GM12878 (cell line): ENCODE measurements around the gene PAX5. TPM values are rescaled to one million over a fixed set of nuclear protein-coding genes. Genes with fewer than 3 reads are reported as not detected.

ENCODE experiments used
- ATAC-seq: fragments of 200-7000 bp; cut with Tn5 transposase; 3 replicates; pipeline ENCODE4 v1.9.1; 2020; ENCODE audit warnings: mild to moderate bottlenecking, moderate library complexity
- BruUV-seq: library from RNA; stranded (reverse); fragments of 400-500 nt; replicated peaks from 2 replicates; lab custom pipeline; 2021; lab: Mats Ljungman, UMichigan
- CTCF ChIA-PET: fragments of 300-600 bp; sonication (Branson Sonifier 250); formaldehyde crosslinking; extraction: SDS; loops from one replicate; lab custom pipeline; 2021; ENCODE audit warnings: inconsistent platforms; lab: Yijun Ruan, JAX
- POLR2A ChIA-PET: fragments of 350-600 bp; formaldehyde crosslinking; extraction: SDS; loops from one replicate; lab custom pipeline; 2021; ENCODE audit warnings: inconsistent platforms; lab: Charles Lee
- RAD21 ChIA-PET: fragments of 300-600 bp; sonication (Branson Sonifier 250); formaldehyde crosslinking; loops from one replicate; lab custom pipeline; 2023; ENCODE audit warnings: antibody characterized with exemption; ENCODE audit not compliant: unreplicated experiment; lab: Charles Lee
- SMC1A ChIA-PET: fragments of 300-600 bp; sonication (Branson Sonifier 250); formaldehyde crosslinking; loops from one replicate; lab custom pipeline; 2023; ENCODE audit not compliant: unreplicated experiment, uncharacterized antibody; lab: Charles Lee
- DNase-seq: peaks from one replicate; pipeline ENCODE4 v3.0.0-alpha.2; 2011; ENCODE audit warnings: low read depth, low spot score
- FAIRE-seq: peaks from 3 replicates; lab custom pipeline; 2011; peaks lifted over from hg19 to GRCh38; lab: Jason Lieb, UNC
- H2AFZ ChIP-seq: 2 replicates; pipeline ENCODE4 v1.6.0; 2011; ENCODE audit warnings: low read depth, low read length, control low read depth; ENCODE audit not compliant: control insufficient read depth
- H3K27ac ChIP-seq: 2 replicates; pipeline ENCODE4 v1.5.1; 2011; ENCODE audit warnings: control low read depth; ENCODE audit not compliant: control insufficient read depth, insufficient read depth
- H3K27me3 ChIP-seq, 2 experiments: replicated peaks in 1 of 2; 2 replicates each; pipeline versions ENCODE4 v1.6.0 to v1.6.1; 2011; ENCODE audit warnings: low read length in 1 of 2; ENCODE audit not compliant: control insufficient read depth in 2 of 2, insufficient read depth in 2 of 2
- H3K36me3 ChIP-seq, 2 experiments: 2 replicates each; pipeline ENCODE4 v1.5.1; 2011; ENCODE audit warnings: low read length in 1 of 2; ENCODE audit not compliant: control insufficient read depth in 2 of 2, insufficient read depth in 2 of 2
- H3K4me1 ChIP-seq: 2 replicates; pipeline ENCODE4 v1.6.1; 2011; ENCODE audit warnings: mild to moderate bottlenecking, low read length, moderate library complexity, mixed read lengths; ENCODE audit not compliant: control insufficient read depth, insufficient read depth
- H3K4me2 ChIP-seq: 2 replicates; pipeline ENCODE4 v1.6.0; 2011; ENCODE audit warnings: control low read depth; ENCODE audit not compliant: control insufficient read depth, insufficient read depth
- H3K4me3 ChIP-seq: fragments of 200-600 bp; sonication (generic); 2 replicates; pipeline ENCODE4 v1.5.1; 2016
- H3K79me2 ChIP-seq: 2 replicates; pipeline ENCODE4 v1.6.0; 2011; ENCODE audit warnings: low read length; ENCODE audit not compliant: control insufficient read depth, insufficient read depth
- H3K9ac ChIP-seq: 2 replicates; pipeline ENCODE4 v1.8.0; 2011; ENCODE audit warnings: low read length, control low read depth, mixed read lengths; ENCODE audit not compliant: control insufficient read depth, insufficient read depth
- H3K9me3 ChIP-seq: replicated peaks from 3 replicates; pipeline ENCODE4 v1.5.1; 2011; ENCODE audit warnings: mild to moderate bottlenecking, low read length; ENCODE audit not compliant: control insufficient read depth, insufficient read depth
- H4K20me1 ChIP-seq: 2 replicates; pipeline ENCODE4 v1.6.0; 2011; ENCODE audit not compliant: control insufficient read depth, insufficient read depth
- HDAC2 ChIP-seq: fragments of 200-600 bp; sonication (generic); IDR thresholded peaks from 2 replicates; pipeline ENCODE4 v1.6.1; 2017
- KDM1A ChIP-seq: fragments of 200-600 bp; sonication (generic); IDR thresholded peaks from 2 replicates; pipeline ENCODE4 v1.6.1; 2016; ENCODE audit warnings: borderline replicate concordance
- MAX ChIP-seq: IDR thresholded peaks from 2 replicates; pipeline ENCODE4 v1.6.1; 2012; ENCODE audit warnings: low read depth, low read length, improper control_type of control experiment
- SP1 ChIP-seq: IDR thresholded peaks from one replicate; pipeline ENCODE4 v1.6.1; 2011; ENCODE audit warnings: low read depth, low read length
- USF1 ChIP-seq: IDR thresholded peaks from 2 replicates; pipeline ENCODE4 v1.6.1; 2011; ENCODE audit warnings: borderline replicate concordance, low read depth, mild to moderate bottlenecking, moderate library complexity, mixed read lengths, low read length; ENCODE audit not compliant: insufficient read depth; ENCODE audit errors: extremely low read length
- ZNF622 ChIP-seq: fragments of 450-650 bp; IDR thresholded peaks from 2 replicates; pipeline ENCODE4 v1.6.1; 2017; ENCODE audit warnings: mild to moderate bottlenecking, inconsistent platforms
- WGBS: methylation state at CpG from one replicate; pipeline ENCODE4 v1.1.6; 2016; ENCODE audit warnings: low lambda C conversion rate; ENCODE audit not compliant: insufficient replicate concordance, insufficient coverage; ENCODE audit errors: missing lambda C conversion rate; 5-methylcytosine and 5-hydroxymethylcytosine counted together
- in situ Hi-C: fragments of 300-500 bp; cut with MboI; formaldehyde crosslinking; loops from 9 replicates; pipeline ENCODE4 v1.14.3; 2018; ENCODE audit warnings: mixed read lengths
- intact Hi-C: fragments of 100-400 bp; cut with micrococcal nuclease; formaldehyde crosslinking; loops from one replicate; pipeline ENCODE4 v1.14.2; 2022; ENCODE audit not compliant: unreplicated experiment
- polyA plus RNA-seq, 11 experiments: library from polyadenylated mRNA; depleted of rRNA in 4 of 11; unstranded in 6 of 11; stranded (reverse) in 5 of 11; fragments of >200 nt; fragmentation: Nextera tagmentation in 4 of 11; fragmentation: Illumina TruSeq in 1 of 11; extraction: Ambion mirVana in 4 of 11; extraction: Trizol in 1 of 11; gene quantifications; 1 replicate in 1 of 11; 2 replicates in 10 of 11; pipeline versions ENCODE4 v1.2.1 to v1.2.3, GENCODE V29; 2011 to 2016; ENCODE audit warnings: inconsistent platforms in 2 of 11, missing spikeins in 2 of 11, low read depth in 1 of 11
- total RNA-seq, 4 experiments: library from RNA; depleted of rRNA in 3 of 4; stranded (reverse); fragments of >200 nt in 3 of 4; fragmentation: Illumina TruSeq in 1 of 4; extraction: Trizol in 1 of 4; gene quantifications; 2 replicates each; pipeline versions ENCODE4 v1.2.1 to v1.2.3, GENCODE V29; 2013 to 2021

Gene PAX5
- total and polyA plus RNA-seq, 10 of the 15 experiments (the other 5 are each of a cell fraction or from before 2014, with no cell fraction given) = 2.2 to 123 (median 31.9) TPM

GRCh38 chr9:36971935-36972488 is 62.1 kb downstream of the PAX5 start:
- H3K79me2 ChIP-seq = peaks cover 33% of the 10 kb centered on the region
- TF ChIP-seq USF1 (no peak), HDAC2 (no peak), MAX (no peak), ZNF622 (no peak), KDM1A (no peak), SP1 (no peak)
- H3K27ac ChIP-seq = no peak overlapping the region
- H3K9me3 ChIP-seq = no peaks in the 10 kb centered on the region
- in situ Hi-C loops = no loop called here
- no peak overlapping the region for H3K9ac ChIP-seq
- ATAC-seq (no peak), DNase-seq (no peak), FAIRE-seq (no peak)
- H3K4me3 ChIP-seq = no peak overlapping the region
- CTCF ChIA-PET = interaction anchor here (1.4 kb wide), 1 partner anchor 21 kb away, joined by 6 read pairs; no protein-coding TSS in a partner anchor
- no peak overlapping the region for H2AFZ ChIP-seq
- H3K4me1 ChIP-seq = no peaks in the 10 kb centered on the region
- no peak overlapping the region for H3K4me2 ChIP-seq
- intact Hi-C loops = no loop called here
- H4K20me1 ChIP-seq = no peaks in the 10 kb centered on the region
- RAD21 ChIA-PET = no interaction called here
- H3K27me3 ChIP-seq = no peaks in the 10 kb centered on the region
- SMC1A ChIA-PET = interaction anchor here (0.7 to 1.6 kb wide), 3 partner anchors 11 to 25 kb away, joined by 3 to 4 read pairs (median 3); no protein-coding TSS in a partner anchor
- BruUV-seq = no TSS peak
- 80% methylated on average over 4 of the region's 4 CpGs for WGBS
- H3K36me3 ChIP-seq = peaks cover 16 to 17% of the 10 kb centered on the region in 2 experiments; a peak in 3 of 4 replicates
- POLR2A ChIA-PET = interaction anchor here (1.7 kb wide), 1 partner anchor 49 kb away, joined by 5 read pairs; no protein-coding TSS in a partner anchor
